Spleen (tissue), 11 donors: ENCODE measurements around the gene SLC4A8. TPM values are rescaled to one million over a fixed set of nuclear protein-coding genes. Genes with fewer than 3 reads are reported as not detected.

Experiments
- DNase-seq: peaks from one replicate; pipeline ENCODE4 v3.0.0-alpha.2; 2020
- H3K27ac ChIP-seq, 8 donors: fragments of 200-600 bp; sonication (generic) in 7 of 8; 1 replicate in 4 of 8; 2 replicates in 4 of 8; pipeline versions ENCODE4 v1.5.0 to v1.8.0; 2016 to 2021; ENCODE audit warnings: inconsistent platforms in 4 of 8, mild to moderate bottlenecking in 4 of 8, moderate library complexity in 1 of 8
- H3K27me3 ChIP-seq, 7 donors: fragments of 200-600 bp; sonication (generic) in 6 of 7; replicated peaks in 1 of 7; 1 replicate in 4 of 7; 2 replicates in 3 of 7; pipeline versions ENCODE4 v1.5.0 to v1.8.0; 2016 to 2021; ENCODE audit warnings: inconsistent platforms in 3 of 7, mild to moderate bottlenecking in 1 of 7
- H3K36me3 ChIP-seq, 6 donors: fragments of 200-600 bp; sonication (generic) in 5 of 6; 1 replicate in 4 of 6; 2 replicates in 2 of 6; pipeline versions ENCODE4 v1.5.0 to v1.8.0; 2016 to 2021; ENCODE audit warnings: inconsistent platforms in 2 of 6
- H3K4me1 ChIP-seq, 6 donors: fragments of 200-600 bp; sonication (generic) in 5 of 6; 1 replicate in 3 of 6; 2 replicates in 3 of 6; pipeline versions ENCODE4 v1.5.0 to v1.8.0; 2016 to 2021; ENCODE audit warnings: inconsistent platforms in 3 of 6
- H3K4me3 ChIP-seq, 8 donors: fragments of 200-600 bp; sonication (generic) in 7 of 8; 1 replicate in 4 of 8; 2 replicates in 4 of 8; pipeline versions ENCODE4 v1.5.0 to v1.8.0; 2016 to 2021; ENCODE audit warnings: inconsistent platforms in 4 of 8, mild to moderate bottlenecking in 4 of 8, moderate library complexity in 2 of 8
- H3K9me3 ChIP-seq, 8 donors: fragments of 200-600 bp; sonication (generic) in 7 of 8; 1 replicate in 4 of 8; 2 replicates in 4 of 8; pipeline versions ENCODE4 v1.5.0 to v1.8.0; 2016 to 2021; ENCODE audit warnings: inconsistent platforms in 4 of 8
- CTCF ChIP-seq, 11 experiments: fragments of 200-600 bp in 7 of 11; fragments of 450-650 bp in 4 of 11; sonication (generic) in 4 of 11; IDR thresholded peaks in 8 of 11; conservative IDR thresholded peaks in 3 of 11; 1 replicate in 7 of 11; 2 replicates in 4 of 11; pipeline versions ENCODE4 v1.4.0 to v1.8.0; 2016 to 2021; ENCODE audit warnings: antibody characterized with exemption in 11 of 11, inconsistent platforms in 4 of 11, mild to moderate bottlenecking in 1 of 11
- POLR2A ChIP-seq, 3 donors: fragments of 450-650 bp; IDR thresholded peaks; one replicate each; pipeline ENCODE4 v1.5.1; 2017; ENCODE audit warnings: antibody characterized with exemption in 3 of 3, mild to moderate bottlenecking in 1 of 3
- POLR2AphosphoS5 ChIP-seq, 3 donors: sonication (generic); formaldehyde crosslinking; IDR thresholded peaks; one replicate each; pipeline ENCODE4 v1.5.1; 2017; ENCODE audit warnings: antibody characterized with exemption in 3 of 3
- WGBS, 5 donors: extraction: QIAGEN DNeasy Blood & Tissue Kit in 3 of 5; methylation state at CpG; one replicate each; pipeline versions ENCODE4 v1.1.5 to v1.1.7; 2013 to 2018; 5-methylcytosine and 5-hydroxymethylcytosine counted together
- intact Hi-C: fragments of 100-400 bp; cut with DNase I; formaldehyde crosslinking; loops from one replicate; pipeline ENCODE4 v1.15.0; 2023; ENCODE audit warnings: low total_unique reads
- polyA plus RNA-seq, 3 donors: library from polyadenylated mRNA; stranded (reverse); fragments of 200-250 nt; gene quantifications; one replicate each; pipeline ENCODE4 v1.2.1, GENCODE V29; 2013
- total RNA-seq, 7 donors: library from RNA; depleted of rRNA in 3 of 7; stranded (reverse); fragments of >200 nt in 3 of 7; fragmentation: NEBNext Ultra II Directional in 4 of 7; extraction: Animal tissue kit (Norgen Biotek cat#: 25700) in 4 of 7; gene quantifications; one replicate each; pipeline versions ENCODE4 v1.1.0 to v1.2.1, GENCODE V29; 2016 to 2021
- donor health status: healthy with polysubstance abuse.
- donor health status: DM: no; HTN: no; CAD: no; lungs with moderate emphysema.
- donor health status: DM: no; HTN: no; CAD: no.
- donor health status: Bipolar disorder and iron deficiency.
- donor health status: healthy.
- donor health status: DM: no; HTN: no; CAD: no.
- donor health status: DM: yes; HTN: yes; CAD: no.

Gene SLC4A8
- total and polyA plus RNA-seq, 10 donors: 0.88 to 9.7 (median 4.8) TPM

GRCh38 chr12:51395283-51396230 lies 29.1 kb upstream of the SLC4A8 start:
- intact Hi-C loops: no loop called here
- DNase-seq: no peak
- peak overlapping the region in 7 of 8 donors; percentile 6 to 89 (median 79) for H3K27ac ChIP-seq

DNA sequence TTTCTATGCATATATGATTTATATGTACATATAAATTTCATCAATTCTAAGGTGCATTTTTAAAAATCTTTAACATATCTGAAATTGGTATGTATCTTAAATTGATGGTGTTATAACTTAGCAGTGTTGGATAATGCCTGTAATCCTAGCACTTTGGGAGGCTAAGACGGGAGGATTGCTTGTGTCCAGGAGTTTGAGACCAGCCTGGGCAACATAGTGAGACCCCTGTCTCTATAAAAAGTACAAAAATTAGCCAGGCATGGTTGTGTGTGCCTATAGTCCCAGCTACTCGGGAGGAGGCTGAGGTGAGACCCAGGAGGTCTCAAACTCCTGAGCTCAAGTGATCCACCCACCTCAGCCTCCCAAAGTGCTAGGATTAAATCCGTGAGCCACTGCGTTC lies 27.0 kb upstream of the SLC4A8 start:
- no peaks in the 10 kb centered on the region for H3K27me3 ChIP-seq
- TF ChIP-seq POLR2A (IDR thresholded peaks at IDR 0.05) (no peak), POLR2AphosphoS5 (IDR thresholded peaks at IDR 0.05) (no peak), CTCF (IDR thresholded peaks at IDR 0.05 in 8 of 11, conservative IDR thresholded peaks at IDR 0.05 in 3 of 11) (no peak)
- H3K36me3 ChIP-seq: no peaks in the 10 kb centered on the region
- intact Hi-C loops: no loop called here
- WGBS, 5 donors: 88 to 93% (median 91%) methylated on average over 4 of the region's 4 CpGs
- H3K27ac ChIP-seq: peak overlapping the region in 2 of 8 donors; percentile 16 to 31
- no peaks in the 10 kb centered on the region for H3K9me3 ChIP-seq
- no peak overlapping the region for H3K4me3 ChIP-seq
- DNase-seq: no peak
- peaks cover 15 to 61% (median 46%) of the 10 kb centered on the region in 6 donors for H3K4me1 ChIP-seq

More at GRCh38 chr12:51395283-51396230, 29.1 kb upstream of the SLC4A8 start:
- no peaks in the 10 kb centered on the region for H3K36me3 ChIP-seq
- H3K4me1 ChIP-seq: peaks cover 17 to 81% (median 66%) of the 10 kb centered on the region in 6 donors
- H3K9me3 ChIP-seq: no peaks in the 10 kb centered on the region
- peak overlapping the region in 1 of 8 donors; percentile 32 for H3K4me3 ChIP-seq
- no peak for TF ChIP-seq POLR2A (IDR thresholded peaks at IDR 0.05)
- TF ChIP-seq POLR2AphosphoS5 (IDR thresholded peaks at IDR 0.05): peak in 1 of 3 donors; percentile 19
- H3K27me3 ChIP-seq: peaks cover 0 to 14% (median 0%) of the 10 kb centered on the region in 7 donors
- WGBS, 5 donors: 31 to 41% (median 34%) methylated on average over 8 of the region's 8 CpGs

GRCh38 chr12:51399891-51400290 lies 24.7 kb upstream of the SLC4A8 start:
- H3K27ac ChIP-seq: no peak overlapping the region
- intact Hi-C loops: no loop called here
- H3K9me3 ChIP-seq: no peaks in the 10 kb centered on the region
- H3K36me3 ChIP-seq: no peaks in the 10 kb centered on the region
- no peaks in the 10 kb centered on the region for H3K27me3 ChIP-seq
- WGBS, 5 donors: 62 to 98% (median 74%) methylated on average over 4 of the region's 4 CpGs
- TF ChIP-seq POLR2A (IDR thresholded peaks at IDR 0.05) (no peak), CTCF (IDR thresholded peaks at IDR 0.05 in 8 of 11, conservative IDR thresholded peaks at IDR 0.05 in 3 of 11) (no peak), POLR2AphosphoS5 (IDR thresholded peaks at IDR 0.05) (no peak)
- no peak overlapping the region for H3K4me3 ChIP-seq
- no peak for DNase-seq
- peaks cover 3 to 58% (median 27%) of the 10 kb centered on the region in 6 donors for H3K4me1 ChIP-seq

GRCh38 chr12:51401020-51401419 lies 23.6 kb upstream of the SLC4A8 start:
- TF ChIP-seq POLR2A (IDR thresholded peaks at IDR 0.05): no peak
- no peak for TF ChIP-seq CTCF (IDR thresholded peaks at IDR 0.05 in 8 of 11, conservative IDR thresholded peaks at IDR 0.05 in 3 of 11)
- no peak for TF ChIP-seq POLR2AphosphoS5 (IDR thresholded peaks at IDR 0.05)
- intact Hi-C loops: no loop called here
- no peaks in the 10 kb centered on the region for H3K36me3 ChIP-seq
- H3K4me3 ChIP-seq: no peak overlapping the region
- 92 to 97% (median 94%) methylated on average over 14 of the region's 14 CpGs for WGBS, 5 donors
- peaks cover 0 to 47% (median 15%) of the 10 kb centered on the region in 6 donors for H3K4me1 ChIP-seq
- DNase-seq: no peak
- H3K27ac ChIP-seq: no peak overlapping the region
- H3K9me3 ChIP-seq: no peaks in the 10 kb centered on the region
- no peaks in the 10 kb centered on the region for H3K27me3 ChIP-seq
